ENCODE data around the gene IGSF9B. TPM values are rescaled to one million over a fixed set of nuclear protein-coding genes. Genes with fewer than 3 reads are reported as not detected.

IGSF9B gene
- total and polyA plus RNA-seq, 10 of the 15 experiments (the other 5 are each of a cell fraction or from before 2014, with no cell fraction given): 0.03 to 3.7 (median 0.20) TPM; not detected in 2

- TF ChIP-seq HDAC6 (IDR thresholded peaks at IDR 0.05; ENCODE audit: unreplicated experiment) (no peak), RUNX3 (IDR thresholded peaks at IDR 0.05; ENCODE audit: low read length) (no peak)
- TF ChIP-seq, protein P1, sequence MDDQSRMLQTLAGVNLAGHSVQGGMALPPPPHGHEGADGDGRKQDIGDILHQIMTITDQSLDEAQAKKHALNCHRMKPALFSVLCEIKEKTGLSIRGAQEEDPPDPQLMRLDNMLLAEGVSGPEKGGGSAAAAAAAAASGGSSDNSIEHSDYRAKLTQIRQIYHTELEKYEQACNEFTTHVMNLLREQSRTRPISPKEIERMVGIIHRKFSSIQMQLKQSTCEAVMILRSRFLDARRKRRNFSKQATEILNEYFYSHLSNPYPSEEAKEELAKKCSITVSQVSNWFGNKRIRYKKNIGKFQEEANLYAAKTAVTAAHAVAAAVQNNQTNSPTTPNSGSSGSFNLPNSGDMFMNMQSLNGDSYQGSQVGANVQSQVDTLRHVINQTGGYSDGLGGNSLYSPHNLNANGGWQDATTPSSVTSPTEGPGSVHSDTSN (IDR thresholded peaks at IDR 0.05; ENCODE audit: insufficient replicate concordance, low read depth, low read length): no peak
Measured at GRCh38 chr11:134004496-134005172, 47.9 kb upstream of the IGSF9B start (continued).

DNA sequence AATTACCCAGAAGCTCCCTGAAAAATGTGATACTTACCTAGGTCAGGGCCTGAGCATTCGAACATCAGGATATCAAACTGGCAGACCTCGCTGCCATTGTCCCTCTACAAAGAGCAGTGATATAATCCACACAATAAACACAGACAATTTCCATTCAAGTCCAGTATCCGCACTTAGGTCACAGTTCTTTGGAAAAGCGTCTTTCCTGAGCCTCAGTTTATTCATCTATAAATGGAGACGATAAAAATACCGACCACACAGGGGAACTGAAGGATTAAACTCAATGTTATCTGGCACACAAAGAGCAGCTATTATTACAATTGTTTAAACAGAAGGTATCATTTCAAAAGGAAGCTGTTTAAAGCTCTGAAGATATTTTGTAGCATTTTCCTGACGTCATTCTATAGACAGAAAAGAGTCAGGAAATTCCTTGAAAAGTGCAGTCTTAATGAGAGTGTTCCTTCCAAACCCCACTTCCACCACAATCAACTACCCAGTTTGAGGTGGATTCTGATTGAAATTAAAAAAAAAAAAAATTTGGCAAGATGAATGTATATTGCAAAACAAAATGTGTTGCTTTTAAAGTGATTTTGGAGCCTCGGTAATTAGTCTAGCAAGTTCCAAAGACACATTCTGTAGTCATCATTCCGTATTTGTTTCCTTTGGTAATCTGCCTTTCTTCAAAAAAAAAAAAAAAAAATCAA, 47.2 kb upstream of the IGSF9B start:
- Histone ChIP-seq H3K79me2 (ENCODE audit: control insufficient read depth, insufficient read depth, low read length) (no peaks in the 10 kb centered on the region), H3K27me3 (replicated peaks in 1 of 2; ENCODE audit: control insufficient read depth in 2 of 2, insufficient read depth in 2 of 2, low read length in 1 of 2) (peaks cover 2 to 8% of the 10 kb centered on the region in 2 experiments; a peak in 3 of 4 replicates), H3K27ac (ENCODE audit: control insufficient read depth, insufficient read depth) (no peak overlapping the region), H2AFZ (ENCODE audit: control insufficient read depth, low read depth, low read length) (no peak overlapping the region), H3K9me3 (replicated peaks; ENCODE audit: control insufficient read depth, insufficient read depth, low read length) (no peaks in the 10 kb centered on the region), H3K9ac (ENCODE audit: control insufficient read depth, insufficient read depth, low read length) (no peak overlapping the region), H4K20me1 (ENCODE audit: control insufficient read depth, insufficient read depth) (no peaks in the 10 kb centered on the region), H3K4me2 (ENCODE audit: control insufficient read depth, insufficient read depth) (no peak overlapping the region), H3K4me3 (no peak overlapping the region), H3K4me1 (ENCODE audit: control insufficient read depth, insufficient read depth, low read length) (0 out of 2 replicates have a peak, but pooled peaks cover 3% of the 10 kb centered on the region), H3K36me3 (ENCODE audit: control insufficient read depth in 2 of 2, insufficient read depth in 2 of 2, low read length in 1 of 2) (no peaks in the 10 kb centered on the region)
- 19% methylated on average over 9 of the region's 9 CpGs for WGBS (ENCODE audit: insufficient coverage, insufficient replicate concordance, low lambda C conversion rate, missing lambda C conversion rate)
- TF ChIP-seq E4F1 (IDR thresholded peaks at IDR 0.05; ENCODE audit: borderline replicate concordance, partially characterized antibody) (no peak), MEF2B (IDR thresholded peaks at IDR 0.05; ENCODE audit: partially characterized antibody, poor library complexity, severe bottlenecking) (no peak), ZNF274 (IDR thresholded peaks at IDR 0.05; ENCODE audit: insufficient read depth, insufficient read length) (no peak), FOXM1 (IDR thresholded peaks at IDR 0.05; ENCODE audit: low read depth, low read length) (no peak), DPF2 (IDR thresholded peaks at IDR 0.05) (no peak), LARP7 (IDR thresholded peaks at IDR 0.05) (no peak), SREBF2 (IDR thresholded peaks at IDR 0.05; ENCODE audit: low read length) (no peak), ZBED1 (IDR thresholded peaks at IDR 0.05; ENCODE audit: borderline replicate concordance) (no peak), TCF12 (IDR thresholded peaks at IDR 0.05; ENCODE audit: low read depth, low read length) (no peak), RFX5 (IDR thresholded peaks at IDR 0.05; ENCODE audit: low read depth, low read length) (no peak), SRF (IDR thresholded peaks at IDR 0.05; ENCODE audit: low read depth in 2 of 2, low read length in 2 of 2) (no peak)
- TF ChIP-seq, protein P2, sequence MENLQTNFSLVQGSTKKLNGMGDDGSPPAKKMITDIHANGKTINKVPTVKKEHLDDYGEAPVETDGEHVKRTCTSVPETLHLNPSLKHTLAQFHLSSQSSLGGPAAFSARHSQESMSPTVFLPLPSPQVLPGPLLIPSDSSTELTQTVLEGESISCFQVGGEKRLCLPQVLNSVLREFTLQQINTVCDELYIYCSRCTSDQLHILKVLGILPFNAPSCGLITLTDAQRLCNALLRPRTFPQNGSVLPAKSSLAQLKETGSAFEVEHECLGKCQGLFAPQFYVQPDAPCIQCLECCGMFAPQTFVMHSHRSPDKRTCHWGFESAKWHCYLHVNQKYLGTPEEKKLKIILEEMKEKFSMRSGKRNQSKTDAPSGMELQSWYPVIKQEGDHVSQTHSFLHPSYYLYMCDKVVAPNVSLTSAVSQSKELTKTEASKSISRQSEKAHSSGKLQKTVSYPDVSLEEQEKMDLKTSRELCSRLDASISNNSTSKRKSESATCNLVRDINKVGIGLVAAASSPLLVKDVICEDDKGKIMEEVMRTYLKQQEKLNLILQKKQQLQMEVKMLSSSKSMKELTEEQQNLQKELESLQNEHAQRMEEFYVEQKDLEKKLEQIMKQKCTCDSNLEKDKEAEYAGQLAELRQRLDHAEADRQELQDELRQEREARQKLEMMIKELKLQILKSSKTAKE (IDR thresholded peaks at IDR 0.05; ENCODE audit: low read depth, poor library complexity, severe bottlenecking): no peak
- TF ChIP-seq, protein P3, sequence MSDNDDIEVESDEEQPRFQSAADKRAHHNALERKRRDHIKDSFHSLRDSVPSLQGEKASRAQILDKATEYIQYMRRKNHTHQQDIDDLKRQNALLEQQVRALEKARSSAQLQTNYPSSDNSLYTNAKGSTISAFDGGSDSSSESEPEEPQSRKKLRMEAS (IDR thresholded peaks at IDR 0.05; ENCODE audit: low read depth, low read length): no peak
- ChIA-PET RAD21 (ENCODE audit: unreplicated experiment) (no interaction called here), SMC1A (ENCODE audit: uncharacterized antibody, unreplicated experiment) (no interaction called here), POLR2A (no interaction called here), CTCF (no interaction called here)
- DNase-seq (ENCODE audit: low read depth, low spot score) (no peak), ATAC-seq (no peak), FAIRE-seq (no peak)
- in situ Hi-C loops (cut with MboI) (no loop called here), intact Hi-C loops (cut with micrococcal nuclease; ENCODE audit: unreplicated experiment) (no loop called here)
- BruUV-seq (replicated peaks): no TSS peak
